Measurements from ENCODE around the gene SLC25A47. TPM values are rescaled to one million over a fixed set of nuclear protein-coding genes. Genes with fewer than 3 reads are reported as not detected.
A peak's percentile ranks its signal among the peaks of the same experiment; 100 is the strongest.

SLC25A47 gene
- total RNA-seq, 1 experiment from 2014 or later: 0.13 TPM

GRCh38 chr14:100369019-100369418 is 45.9 kb downstream of the SLC25A47 start:
- Histone ChIP-seq H3K18ac (ENCODE audit: insufficient read length, low read depth, low read length) (no peak overlapping the region), H3K27ac (ENCODE audit: insufficient read length, low read depth, low read length) (no peak overlapping the region), H2BK20ac (ENCODE audit: low read depth, low read length, poor library complexity, severe bottlenecking) (no peak overlapping the region), H3K14ac (ENCODE audit: insufficient read depth, low read length) (no peak overlapping the region), H4K5ac (ENCODE audit: insufficient read length, low read depth, low read length) (no peak overlapping the region), H2AK5ac (ENCODE audit: insufficient read length, low read length) (no peak overlapping the region), H2AFZ (ENCODE audit: low read length) (no peak overlapping the region), H3K23ac (ENCODE audit: insufficient read length, low read depth, low read length) (no peak overlapping the region), H3K56ac (ENCODE audit: insufficient read length, low read depth, low read length) (no peak overlapping the region), H3K9ac (ENCODE audit: extremely low read depth, insufficient read length, low read length) (no peak overlapping the region), H3T11ph (ENCODE audit: low read length) (no peak overlapping the region), H2BK15ac (ENCODE audit: low read depth, low read length) (no peak overlapping the region), H3K4me1 (ENCODE audit: insufficient read depth, low read length) (peaks cover 2% of the 10 kb centered on the region; the same call in 1 of the 2 replicates), H4K91ac (ENCODE audit: insufficient read length, low read depth, low read length) (no peak overlapping the region), H4K20me1 (ENCODE audit: control insufficient read depth, insufficient read depth, insufficient read length) (no peaks in the 10 kb centered on the region), H3K79me2 (ENCODE audit: insufficient read depth, low read length) (peaks cover 2% of the 10 kb centered on the region; the same call in 1 of the 2 replicates), H2BK5ac (ENCODE audit: insufficient read length, low read length) (no peak overlapping the region), H3K79me1 (ENCODE audit: insufficient read depth, low read depth, low read length, poor library complexity, severe bottlenecking) (no peaks in the 10 kb centered on the region), H3K23me2 (ENCODE audit: insufficient read length, low read depth, low read length, poor library complexity, severe bottlenecking) (no peaks in the 10 kb centered on the region), H2BK12ac (ENCODE audit: insufficient read length, low read depth, low read length) (no peak overlapping the region), H4K8ac (replicated peaks; ENCODE audit: insufficient read length, low read depth, low read length) (no peak overlapping the region), H3K9me3 (ENCODE audit: control insufficient read depth, low read depth, low read length) (no peaks in the 10 kb centered on the region), H2BK120ac (ENCODE audit: low read depth, low read length, poor library complexity, severe bottlenecking) (no peak overlapping the region), H3K4ac (ENCODE audit: low read depth, low read length) (no peak overlapping the region), H3K4me2 (ENCODE audit: insufficient read depth, insufficient read length, low read length) (no peak overlapping the region), H3K27me3 (ENCODE audit: insufficient read depth, low read length) (no peaks in the 10 kb centered on the region)
- TF ChIP-seq CTCF (conservative IDR thresholded peaks at IDR 0.05): no peak
- Mint-ChIP-seq H3K4me3 (no peak overlapping the region), H3K27ac (peak overlapping the region in 1 of 3 experiments; percentile 12; a peak in 1 of 7 replicates), H3K9me3 (no peaks in the 10 kb centered on the region), H3K27me3 (ENCODE audit: low read depth) (no peaks in the 10 kb centered on the region), H3K36me3 (ENCODE audit: insufficient read depth in 1 of 3, low read depth in 3 of 3) (peaks cover 27 to 64% (median 51%) of the 10 kb centered on the region in 3 experiments), H3K4me1 (peaks cover 21 to 23% of the 10 kb centered on the region in 2 experiments)
- WGBS (ENCODE audit: extremely low coverage, insufficient read length, low lambda C conversion rate): no CpG with 5 or more reads among the region's 13 CpGs
- no peak for DNase-seq
